Left lung (tissue), 10 donors: ENCODE data around the gene PPP6R1. TPM values are rescaled to one million over a fixed set of nuclear protein-coding genes. Genes with fewer than 3 reads are reported as not detected.

ENCODE experiments used
- ATAC-seq: fragments of 200-7000 bp; cut with Tn5 transposase; one replicate; pipeline ENCODE4 v1.9.1; 2020; ENCODE audit warnings: moderate library complexity
- DNase-seq, 4 donors: peaks; one replicate each; pipeline ENCODE4 v3.0.0-alpha.2; 2013 to 2020
- H3K27ac ChIP-seq, 2 donors: fragments of 200-600 bp; sonication (generic) in 1 of 2; one replicate each; pipeline versions ENCODE4 v1.5.0 to v1.8.0; 2020 to 2021
- H3K27me3 ChIP-seq, 2 donors: fragments of 200-600 bp; sonication (generic) in 1 of 2; one replicate each; pipeline versions ENCODE4 v1.5.0 to v1.8.0; 2020 to 2021
- H3K36me3 ChIP-seq, 2 donors: fragments of 200-600 bp; sonication (generic) in 1 of 2; one replicate each; pipeline versions ENCODE4 v1.5.0 to v1.8.0; 2020 to 2021
- H3K4me1 ChIP-seq, 2 donors: fragments of 200-600 bp; one replicate each; pipeline ENCODE4 v1.8.0; 2021
- H3K4me3 ChIP-seq, 2 donors: fragments of 200-600 bp; sonication (generic) in 1 of 2; one replicate each; pipeline versions ENCODE4 v1.5.0 to v1.8.0; 2020 to 2021; ENCODE audit warnings: mild to moderate bottlenecking in 1 of 2
- H3K9me3 ChIP-seq, 2 donors: fragments of 200-600 bp; sonication (generic) in 1 of 2; one replicate each; pipeline versions ENCODE4 v1.5.0 to v1.8.0; 2020 to 2021
- CTCF ChIP-seq, 2 donors: fragments of 200-600 bp; sonication (generic) in 1 of 2; IDR thresholded peaks; one replicate each; pipeline versions ENCODE4 v1.5.0 to v1.8.0; 2021; ENCODE audit warnings: antibody characterized with exemption in 2 of 2
- intact Hi-C, 2 donors: fragments of 100-400 bp; cut with DNase I; formaldehyde crosslinking; loops; one replicate each; pipeline versions ENCODE4 v1.11.2 to v1.14.2; 2022
- polyA plus RNA-seq, 6 donors: library from polyadenylated mRNA; unstranded; fragments of 120-200 nt; gene quantifications; one replicate each; pipeline ENCODE4 v1.2.1, GENCODE V29; 2013; ENCODE audit not compliant: insufficient read length in 6 of 6
- total RNA-seq, 2 donors: library from RNA; stranded (reverse); fragmentation: NEBNext Ultra II Directional; extraction: Animal tissue kit (Norgen Biotek cat#: 25700); gene quantifications; one replicate each; pipeline ENCODE4 v1.2.1, GENCODE V29; 2021
- donor health status: DM: no; HTN: yes; CAD: no.
- donor health status: DM: no; HTN: no; CAD: no.

Gene PPP6R1
- total and polyA plus RNA-seq, 8 donors = 33.4 to 81.8 (median 41.8) TPM

GRCh38 chr19:55305983-55306562 is 47.3 kb upstream of the PPP6R1 start:
- intact Hi-C loops = loop anchor here in 1 of 2 donors (10.0 kb wide), 1 partner anchor 79 kb away; the partner anchor contains the start of genes RPL28 and TMEM238
- TF ChIP-seq CTCF (IDR thresholded peaks at IDR 0.05) = no peak

GRCh38 chr19:55305491-55305890 is 46.7 kb upstream of the PPP6R1 start:
- intact Hi-C loops = loop anchor here in 1 of 2 donors (10.0 kb wide), 1 partner anchor 79 kb away; the partner anchor contains the start of genes RPL28 and TMEM238
- no peak overlapping the region for H3K27ac ChIP-seq
- H3K4me3 ChIP-seq = no peak overlapping the region
- no peaks in the 10 kb centered on the region for H3K9me3 ChIP-seq
- H3K4me1 ChIP-seq = peaks cover 0 to 10% of the 10 kb centered on the region in 2 donors
- ATAC-seq (peak; percentile 62), DNase-seq (no peak)
- no peaks in the 10 kb centered on the region for H3K27me3 ChIP-seq
- H3K36me3 ChIP-seq = no peaks in the 10 kb centered on the region
- no peak for TF ChIP-seq CTCF (IDR thresholded peaks at IDR 0.05)

More at GRCh38 chr19:55305983-55306562, 47.3 kb upstream of the PPP6R1 start:
- H3K27me3 ChIP-seq = no peaks in the 10 kb centered on the region
- no peak for DNase-seq
- H3K27ac ChIP-seq = no peak overlapping the region
- H3K4me1 ChIP-seq = peaks cover 0 to 10% of the 10 kb centered on the region in 2 donors
- H3K9me3 ChIP-seq = no peaks in the 10 kb centered on the region
- ATAC-seq = no peak
- H3K4me3 ChIP-seq = no peak overlapping the region
- no peaks in the 10 kb centered on the region for H3K36me3 ChIP-seq

- Histone ChIP-seq H3K27me3 (no peaks in the 10 kb centered on the region), H3K27ac (no peak overlapping the region), H3K9me3 (no peaks in the 10 kb centered on the region), H3K4me1 (peaks cover 0 to 10% of the 10 kb centered on the region in 2 donors), H3K36me3 (no peaks in the 10 kb centered on the region), H3K4me3 (no peak overlapping the region)
- intact Hi-C loops = loop anchor here in 1 of 2 donors (10.0 kb wide), 1 partner anchor 80 kb away; the partner anchor contains the start of genes RPL28 and TMEM238
- no peak for DNase-seq
- no peak for ATAC-seq
- TF ChIP-seq CTCF (IDR thresholded peaks at IDR 0.05) = no peak
Observed at GRCh38 chr19:55304980-55305379, 46.2 kb upstream of the PPP6R1 start.

- H3K4me1 ChIP-seq = peaks cover 0 to 10% of the 10 kb centered on the region in 2 donors
- TF ChIP-seq CTCF (IDR thresholded peaks at IDR 0.05) = no peak
- ATAC-seq (no peak), DNase-seq (no peak)
- H3K36me3 ChIP-seq = no peaks in the 10 kb centered on the region
- no peak overlapping the region for H3K4me3 ChIP-seq
- no peak overlapping the region for H3K27ac ChIP-seq
- peaks cover 0 to 5% of the 10 kb centered on the region in 2 donors for H3K27me3 ChIP-seq
- H3K9me3 ChIP-seq = no peaks in the 10 kb centered on the region
- intact Hi-C loops = loop anchor here in 1 of 2 donors (10.0 kb wide), 1 partner anchor 80 kb away; the partner anchor contains the start of genes RPL28 and TMEM238
Observed at GRCh38 chr19:55304279-55304978, 45.6 kb upstream of the PPP6R1 start.

GRCh38 chr19:55303477-55303876 is 44.7 kb upstream of the PPP6R1 start:
- H3K9me3 ChIP-seq = no peaks in the 10 kb centered on the region
- intact Hi-C loops = loop anchor here in 1 of 2 donors (10.0 kb wide), 1 partner anchor 81 kb away; the partner anchor contains the start of genes RPL28 and TMEM238
- DNase-seq = no peak

More at GRCh38 chr19:55303477-55303876, 44.7 kb upstream of the PPP6R1 start:
- peaks cover 0 to 10% of the 10 kb centered on the region in 2 donors for H3K4me1 ChIP-seq
- no peak for TF ChIP-seq CTCF (IDR thresholded peaks at IDR 0.05)
- no peak overlapping the region for H3K27ac ChIP-seq
- no peak overlapping the region for H3K4me3 ChIP-seq
- H3K36me3 ChIP-seq = no peaks in the 10 kb centered on the region
- H3K27me3 ChIP-seq = peaks cover 0 to 5% of the 10 kb centered on the region in 2 donors
- no peak for ATAC-seq
